Hematopoietic multipotent progenitor cell (in vitro differentiated cells): Measurements from ENCODE around the gene NT5M. TPM values are rescaled to one million over a fixed set of nuclear protein-coding genes. Genes with fewer than 3 reads are reported as not detected.
"Not testable (repeated sequence)": the region's sequence is repeated elsewhere in the genome, so short reads cannot be mapped to it uniquely, and the experiment has no call there.

Experiments used
- DNase-seq, 3 donors: peaks; one replicate each; pipeline ENCODE4 v3.0.0-alpha.2; 2011 to 2015; ENCODE audit warnings: low read depth in 2 of 3, low spot score in 2 of 3
- total RNA-seq: library from RNA; depleted of rRNA; stranded (reverse); fragments of >200 nt; gene quantifications from one replicate; pipeline ENCODE4 v1.2.3, GENCODE V29; 2012

NT5M gene
- total RNA-seq, 1 donor = 32.0 TPM

DNA sequence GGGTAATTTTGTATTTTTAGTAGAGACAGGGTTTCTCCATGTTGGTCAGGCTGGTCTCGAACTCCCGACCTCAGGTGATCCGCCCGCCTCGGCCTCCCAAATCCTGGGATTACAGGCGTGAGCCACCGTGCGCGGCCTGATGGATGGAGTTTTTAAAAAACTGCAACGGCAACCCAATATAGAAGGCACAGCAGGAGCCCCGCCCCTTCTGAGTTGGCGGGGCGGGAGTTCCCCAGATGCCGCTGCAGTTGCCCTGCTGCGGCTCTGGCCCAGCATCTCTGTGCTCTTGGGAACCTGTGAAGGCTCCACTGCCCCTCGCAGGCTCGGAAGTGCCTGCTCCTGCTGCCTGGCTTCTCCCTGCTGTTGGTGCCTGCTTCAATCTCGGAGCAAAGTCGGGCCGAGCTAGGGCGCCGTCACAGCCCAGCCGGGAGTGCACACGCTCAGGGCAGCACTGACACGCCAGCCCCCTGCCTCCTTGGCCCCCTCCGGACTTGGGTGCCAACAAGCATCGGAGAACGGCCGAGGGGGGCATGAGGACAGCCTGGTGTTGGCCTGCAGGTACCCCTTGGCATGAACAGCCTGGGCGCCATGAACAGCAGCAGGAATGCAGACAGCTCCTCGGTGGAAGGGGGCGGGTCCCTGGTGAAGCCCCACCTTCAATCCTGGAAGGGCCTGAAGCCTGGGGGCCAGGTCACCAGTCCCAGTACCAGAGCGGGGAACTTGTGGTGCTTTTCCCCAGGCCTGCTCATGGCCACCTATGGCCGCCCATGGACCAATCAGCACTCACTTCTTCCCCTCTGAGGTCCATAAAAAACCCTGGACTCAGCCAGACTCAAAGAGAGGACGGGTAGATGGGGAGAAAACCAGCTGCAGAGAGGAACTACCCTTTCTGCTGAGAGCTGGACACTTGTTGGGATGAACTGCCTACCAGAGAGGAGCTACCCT lies 2.3 kb upstream of the NT5M start:
- peak in 2 of 3 donors; percentile 64 to 65 for DNase-seq

- DNase-seq = not testable (repeated sequence)
These were observed 1.5 kb upstream of the NT5M start for GRCh38 chr17:17301659-17302058.

DNA sequence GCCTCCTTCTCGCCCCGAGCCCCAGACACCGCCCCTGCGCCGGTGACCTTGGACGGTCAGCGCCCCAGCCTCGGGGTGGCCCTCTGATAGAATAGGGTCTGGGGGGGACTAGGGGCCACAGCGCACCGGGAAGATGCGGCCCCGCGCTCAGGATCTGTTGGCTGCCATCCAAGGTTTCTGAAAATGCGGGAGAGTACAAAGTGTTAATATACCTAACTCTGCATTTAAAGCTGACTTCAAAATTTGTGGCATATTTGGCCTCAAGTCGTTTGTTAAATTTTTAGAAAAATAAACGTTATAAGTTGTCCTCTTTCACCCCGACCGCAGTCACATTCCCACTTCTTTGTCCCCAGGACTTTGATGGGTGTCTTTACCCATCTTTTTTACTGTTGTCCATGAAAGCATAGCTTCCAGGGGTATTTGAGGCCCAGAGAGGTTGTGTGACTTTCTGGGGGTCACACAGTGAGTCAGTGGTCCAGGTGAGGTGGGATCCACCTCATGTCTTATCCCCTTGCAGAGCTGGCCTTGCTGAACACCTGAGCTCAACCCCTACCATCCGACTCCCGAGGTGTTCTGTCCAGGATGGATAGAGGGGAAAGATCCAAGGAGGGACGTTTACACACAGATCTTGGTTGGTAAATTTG lies 796 bp downstream of the NT5M start:
- DNase-seq = no peak

DNA sequence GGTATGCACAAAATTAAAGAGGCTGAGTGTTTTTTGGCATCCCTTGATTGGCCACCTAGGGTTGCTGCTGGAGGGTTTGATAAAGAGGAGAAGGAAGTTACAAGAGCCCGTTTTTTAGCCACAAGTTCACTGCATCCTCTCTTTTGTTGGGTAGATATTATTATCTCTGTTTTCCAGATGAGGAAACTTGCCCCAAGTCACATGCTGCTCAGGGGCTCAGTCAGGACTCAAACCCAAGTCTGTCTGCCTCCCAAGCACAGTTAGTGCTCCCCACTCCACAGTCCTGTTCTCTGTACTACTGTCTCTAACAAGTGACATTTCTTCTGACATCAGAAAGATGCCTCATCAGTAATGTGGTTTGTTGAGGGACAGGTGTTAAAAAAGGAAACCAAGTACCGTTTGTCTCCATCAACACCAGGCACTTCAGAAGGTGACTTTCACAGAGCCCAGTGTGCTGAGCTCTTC lies 1.4 kb downstream of the NT5M start:
- DNase-seq = peak in 2 of 3 donors; percentile 80 to 94

DNA sequence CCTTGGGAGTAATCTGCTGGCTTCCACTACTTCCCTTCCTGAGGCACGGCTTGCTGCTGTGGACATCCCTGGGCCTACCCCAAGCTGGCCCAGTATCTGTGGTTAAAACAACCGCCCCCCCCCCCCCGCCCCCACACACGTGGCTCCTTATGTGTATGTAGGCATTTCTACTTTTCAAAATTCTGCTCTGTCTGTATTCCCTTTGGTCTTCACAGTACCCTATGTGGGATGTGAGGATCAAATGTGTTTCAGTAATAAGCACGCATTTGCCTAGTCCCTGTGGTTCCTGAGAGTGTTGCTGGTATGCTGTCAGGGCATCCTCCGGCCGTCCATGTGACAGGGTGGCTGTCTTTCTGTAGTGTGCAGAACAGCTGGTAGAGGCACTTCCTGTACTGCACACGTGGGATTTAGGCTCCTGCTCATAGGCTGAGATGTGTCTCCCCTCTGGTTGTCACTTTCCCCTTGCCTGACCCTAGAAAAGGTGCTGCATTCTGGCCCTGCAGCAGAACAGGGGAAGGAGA lies 2.2 kb downstream of the NT5M start:
- DNase-seq = peak in 2 of 3 donors; percentile 76 to 85

GRCh38 chr17:17309356-17309755 lies 6.2 kb downstream of the NT5M start:
- no peak for DNase-seq

DNA sequence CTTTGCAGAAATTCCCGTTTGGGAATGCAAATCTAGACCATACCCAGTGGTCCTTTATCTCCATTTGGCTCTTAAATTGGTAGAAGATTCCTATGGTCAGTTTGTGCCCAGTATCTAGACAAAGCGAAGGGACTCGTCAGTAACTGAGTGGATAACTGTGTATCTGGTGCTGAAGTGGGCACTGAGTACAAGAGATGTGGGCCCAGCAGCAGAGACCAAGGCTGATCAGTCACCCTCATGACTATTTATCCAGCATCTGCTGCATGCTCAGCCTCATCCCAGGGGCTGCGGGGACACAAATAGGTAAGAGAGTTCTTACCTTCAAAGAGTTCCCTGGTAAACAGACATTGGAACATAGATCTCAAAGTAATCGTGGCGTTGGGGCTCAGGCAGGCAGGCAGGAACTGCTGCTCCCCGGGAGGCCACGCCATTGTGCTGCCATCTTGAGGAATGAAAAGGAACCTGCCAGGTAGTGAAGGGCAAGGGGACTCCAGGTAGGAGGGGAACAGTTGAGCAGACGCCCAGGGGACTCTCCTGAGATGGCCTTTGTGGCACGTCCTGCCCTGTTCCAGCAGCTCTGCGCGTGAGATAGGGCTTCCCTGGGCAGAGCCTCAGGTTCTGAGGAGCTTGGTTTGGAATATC lies 10.3 kb downstream of the NT5M start:
- DNase-seq = peak; percentile 33 to 77 (median 62)

GRCh38 chr17:17314501-17315071 lies 11.4 kb downstream of the NT5M start:
- no peak for DNase-seq

DNA sequence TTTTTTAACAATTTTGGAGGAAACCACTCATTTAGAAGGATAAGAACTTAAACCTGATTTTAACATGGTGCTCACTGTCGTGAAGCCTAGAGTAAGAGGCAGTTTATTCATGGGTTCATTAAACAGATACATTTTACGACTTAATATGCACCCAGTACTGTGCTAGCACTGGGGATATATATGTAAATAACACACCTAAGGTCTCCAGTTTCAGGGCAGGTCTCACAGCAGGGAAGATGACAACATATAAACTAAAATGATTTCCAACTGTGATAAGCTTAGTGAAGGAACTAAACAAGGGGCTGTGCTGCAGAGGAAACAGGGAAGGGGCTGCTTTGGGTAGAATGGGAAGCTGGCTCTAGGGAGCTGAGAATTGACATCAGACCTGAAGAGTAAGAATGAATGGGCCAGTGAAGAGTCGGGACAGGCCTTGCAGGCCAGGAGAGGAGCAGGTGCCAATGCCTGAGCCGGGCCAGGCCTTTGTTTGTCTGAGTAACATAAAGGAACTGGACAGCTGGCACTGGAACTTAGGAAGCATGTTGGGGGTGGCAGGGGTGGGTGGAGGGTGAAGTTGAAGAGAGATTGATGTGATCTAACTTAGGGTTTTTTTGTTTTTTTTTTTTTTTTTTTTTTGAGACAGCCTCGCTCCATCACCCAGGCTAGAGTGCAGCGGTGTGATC lies 12.1 kb downstream of the NT5M start:
- no peak for DNase-seq

DNA sequence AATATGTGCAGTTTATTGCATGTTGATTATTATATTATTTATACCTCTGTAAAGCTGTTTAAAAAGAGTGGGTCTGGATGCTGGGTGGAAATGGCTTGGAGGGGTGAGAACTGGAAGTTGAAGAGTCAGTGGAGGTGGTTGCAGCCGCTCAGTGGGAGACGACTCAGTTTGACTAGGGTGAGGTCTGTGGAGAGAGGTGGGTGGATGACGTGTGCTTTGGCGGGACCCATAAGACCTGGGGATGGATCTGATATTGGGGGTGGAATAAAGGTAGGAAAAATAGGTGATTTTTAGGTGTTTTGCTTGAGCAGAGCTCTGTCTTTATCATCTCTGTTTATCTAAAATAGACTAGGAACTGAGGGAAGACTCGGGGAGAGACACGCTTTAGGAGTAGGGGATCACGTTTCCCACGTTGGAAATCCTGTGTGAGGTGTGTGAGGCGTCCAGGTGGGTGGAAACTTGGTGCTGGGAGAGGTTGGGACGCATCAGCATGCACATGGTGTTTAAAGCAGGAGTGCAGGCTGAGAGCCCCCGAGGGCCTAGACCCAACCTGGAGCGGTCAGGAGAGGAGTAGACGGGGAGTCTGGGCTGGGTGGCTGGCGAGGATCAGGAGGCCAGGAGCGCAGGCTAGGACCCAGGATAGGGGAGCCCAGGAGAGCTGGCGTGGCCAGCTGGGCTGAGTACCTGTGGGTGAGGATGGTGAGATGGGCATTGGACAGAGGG lies 17.2 kb downstream of the NT5M start:
- no peak for DNase-seq

DNA sequence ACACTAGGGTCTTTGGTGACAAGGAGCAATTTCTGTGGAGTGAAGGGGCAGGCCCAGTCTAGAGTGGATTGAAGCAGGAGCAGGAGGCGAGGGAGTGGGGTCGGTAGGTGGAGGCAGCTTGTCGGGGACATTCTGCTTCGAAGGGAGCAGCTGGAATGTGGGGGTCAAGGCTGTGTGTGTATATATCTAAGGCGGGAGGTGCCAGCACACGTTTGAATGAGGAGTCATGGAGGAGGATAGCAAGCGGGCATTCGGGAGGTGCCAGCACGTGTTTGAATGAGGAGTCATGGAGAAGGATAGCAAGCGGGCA lies 17.7 kb downstream of the NT5M start:
- DNase-seq = no peak

DNA sequence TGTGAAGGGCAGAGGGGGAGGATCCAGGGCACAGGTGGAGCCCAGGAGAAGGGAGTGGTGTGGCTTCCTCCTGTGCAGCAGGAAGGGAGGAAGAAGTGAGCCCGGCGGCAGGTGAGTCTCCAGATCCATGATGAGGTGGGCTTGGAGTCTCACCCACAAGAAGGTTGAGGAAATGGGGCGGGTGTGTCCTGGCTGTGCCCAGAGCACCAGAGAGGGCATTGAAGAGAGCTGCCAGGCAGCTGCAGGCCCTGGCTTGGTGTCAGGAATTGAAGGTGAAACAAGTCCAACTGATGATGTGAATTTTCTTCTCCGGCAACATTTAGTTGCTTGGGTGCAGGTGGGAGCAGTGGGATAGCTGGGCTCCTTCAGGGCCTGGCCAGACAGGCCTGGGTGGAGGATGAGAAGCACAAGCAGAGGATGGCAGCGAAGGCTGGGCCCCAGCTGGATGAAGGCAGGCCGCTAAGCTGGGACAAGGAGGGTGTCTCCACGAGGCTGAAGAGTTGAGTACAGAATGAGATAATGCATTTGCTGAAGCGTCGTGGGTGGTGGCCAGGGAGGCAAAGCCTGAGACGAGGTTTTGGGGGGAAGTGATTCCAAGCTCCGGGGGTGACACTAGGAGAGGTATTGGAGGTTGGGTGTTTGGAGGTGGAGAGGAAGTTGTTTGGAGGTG lies 18.3 kb downstream of the NT5M start:
- no peak for DNase-seq

DNA sequence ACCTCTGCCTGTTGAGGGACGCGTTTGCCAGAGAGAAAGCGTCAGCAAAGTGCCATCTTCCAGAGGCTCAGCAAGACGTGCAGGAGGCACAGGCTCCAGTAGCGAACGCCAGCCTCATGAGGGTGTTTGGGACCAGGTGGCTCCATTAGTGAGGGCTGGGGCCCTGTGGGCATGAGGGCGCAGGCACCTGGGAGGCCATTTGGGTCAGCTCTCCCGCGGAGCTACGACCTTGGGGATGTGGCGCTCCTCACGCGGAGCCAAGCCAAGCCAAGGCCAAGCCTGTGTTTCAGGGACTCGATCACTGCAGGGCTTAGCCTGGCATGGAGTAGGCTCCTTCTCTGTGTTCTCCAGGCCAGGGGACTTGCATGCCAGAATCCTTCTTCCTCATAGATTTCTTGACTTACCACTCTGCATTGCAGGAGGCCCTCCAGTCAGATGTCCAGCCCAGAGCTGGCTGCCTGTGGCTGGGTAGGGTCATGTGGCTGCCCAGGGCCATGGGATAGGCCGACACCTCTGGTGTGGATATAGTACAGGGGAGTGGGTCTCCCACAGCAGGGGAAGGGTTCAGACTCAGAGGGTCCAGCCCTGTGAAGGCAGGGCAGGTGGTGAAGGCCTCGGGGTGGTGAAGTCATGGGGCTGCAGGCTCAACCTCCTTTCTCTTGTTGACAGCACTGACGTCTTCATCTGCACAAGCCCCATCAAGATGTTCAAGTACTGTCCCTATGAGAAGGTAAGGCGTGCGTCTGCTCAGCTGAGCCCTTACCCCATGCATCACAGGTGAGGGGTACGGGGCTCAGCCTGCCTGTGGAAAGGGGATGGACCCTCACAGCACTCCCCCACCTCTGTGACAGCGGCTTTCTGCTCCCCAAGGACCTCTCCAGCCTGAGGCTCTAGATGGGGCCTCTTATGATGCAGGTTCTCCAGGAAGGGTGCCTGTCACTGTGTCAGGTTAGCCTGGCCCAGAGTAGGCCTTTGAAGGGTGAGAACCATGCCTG lies 19.6 kb downstream of the NT5M start:
- DNase-seq = no peak

- no peak for DNase-seq
These were observed 21.4 kb downstream of the NT5M start for GRCh38 chr17:17324616-17325015.

GRCh38 chr17:17325228-17325627 lies 22.1 kb downstream of the NT5M start:
- no peak for DNase-seq

DNA sequence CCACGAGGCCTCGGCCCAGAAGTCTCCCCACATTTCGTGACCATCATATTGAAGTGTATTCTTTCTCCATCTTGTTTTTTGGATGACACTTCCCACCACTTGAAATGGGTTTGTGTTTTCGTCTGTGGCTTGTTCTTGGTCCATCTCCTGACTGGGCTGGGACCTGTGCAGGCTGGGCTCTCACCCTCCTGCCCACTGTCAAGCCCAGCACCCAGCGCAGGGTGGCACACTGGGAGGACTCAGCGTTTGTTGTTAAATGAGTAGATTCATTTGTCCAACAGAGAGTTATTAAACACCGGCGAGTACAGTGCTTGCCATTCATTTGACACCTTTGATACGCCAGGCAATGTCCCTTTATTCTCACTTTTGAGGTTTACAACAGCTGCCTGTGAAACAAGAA lies 22.6 kb downstream of the NT5M start:
- no peak for DNase-seq

GRCh38 chr17:17326275-17326875 lies 23.2 kb downstream of the NT5M start:
- DNase-seq = no peak

- no peak for DNase-seq
These were observed 25.1 kb downstream of the NT5M start for GRCh38 chr17:17328251-17328650.
